ENCODE measurements around the gene ERBB4. TPM values are rescaled to one million over a fixed set of nuclear protein-coding genes. Genes with fewer than 3 reads are reported as not detected.
"Not testable (repeated sequence)": the region's sequence is repeated elsewhere in the genome, so short reads cannot be mapped to it uniquely, and the experiment has no call there.

ERBB4 gene
- polyA plus RNA-seq, 1 donor from 2014 or later: not detected

- no peaks in the 10 kb centered on the region for H3K36me3 Mint-ChIP-seq
- H3K4me1 Mint-ChIP-seq: no peaks in the 10 kb centered on the region
- H3K4me3 Mint-ChIP-seq: no peak overlapping the region
- H3K27me3 Mint-ChIP-seq: no peaks in the 10 kb centered on the region
- H3K9me3 Mint-ChIP-seq: peaks cover 0 to 10% (median 1%) of the 10 kb centered on the region in 3 donors
- no peak overlapping the region for H3K27ac Mint-ChIP-seq
Measured at GRCh38 chr2:212237350-212238095, 301.1 kb downstream of the ERBB4 start.

GRCh38 chr2:212228743-212229171 is 309.8 kb downstream of the ERBB4 start:
- peaks cover 0 to 2% (median 0%) of the 10 kb centered on the region in 3 donors for H3K9me3 Mint-ChIP-seq
- no peak overlapping the region for H3K4me3 Mint-ChIP-seq
- H3K4me1 Mint-ChIP-seq: no peaks in the 10 kb centered on the region
- H3K27ac Mint-ChIP-seq: no peak overlapping the region
- H3K27me3 Mint-ChIP-seq: no peaks in the 10 kb centered on the region
- H3K36me3 Mint-ChIP-seq: no peaks in the 10 kb centered on the region

- Mint-ChIP-seq H3K36me3 (no peaks in the 10 kb centered on the region), H3K27ac (no peak overlapping the region), H3K4me1 (no peaks in the 10 kb centered on the region), H3K4me3 (no peak overlapping the region), H3K9me3 (peaks cover 0 to 2% (median 0%) of the 10 kb centered on the region in 3 donors), H3K27me3 (no peaks in the 10 kb centered on the region)
Measured at GRCh38 chr2:212227755-212228154, 310.8 kb downstream of the ERBB4 start.

- Mint-ChIP-seq H3K27ac (no peak overlapping the region), H3K4me1 (no peaks in the 10 kb centered on the region), H3K36me3 (no peaks in the 10 kb centered on the region), H3K4me3 (no peak overlapping the region), H3K9me3 (peaks cover 0 to 2% (median 0%) of the 10 kb centered on the region in 3 donors), H3K27me3 (no peaks in the 10 kb centered on the region)
Measured at GRCh38 chr2:212226114-212226513, 312.5 kb downstream of the ERBB4 start.

GRCh38 chr2:212223696-212224095 is 314.9 kb downstream of the ERBB4 start:
- Mint-ChIP-seq H3K36me3 (no peaks in the 10 kb centered on the region), H3K4me3 (no peak overlapping the region), H3K4me1 (no peaks in the 10 kb centered on the region), H3K27me3 (no peaks in the 10 kb centered on the region), H3K9me3 (no peaks in the 10 kb centered on the region), H3K27ac (no peak overlapping the region)

GRCh38 chr2:212213191-212213590 is 325.4 kb downstream of the ERBB4 start:
- peak overlapping the region in 1 of 3 donors; percentile 32 for H3K27ac Mint-ChIP-seq
- no peaks in the 10 kb centered on the region for H3K27me3 Mint-ChIP-seq
- H3K4me1 Mint-ChIP-seq: no peaks in the 10 kb centered on the region
- no peak overlapping the region for H3K4me3 Mint-ChIP-seq
- no peaks in the 10 kb centered on the region for H3K9me3 Mint-ChIP-seq
- H3K36me3 Mint-ChIP-seq: no peaks in the 10 kb centered on the region

GRCh38 chr2:212208467-212208866 is 330.1 kb downstream of the ERBB4 start:
- Mint-ChIP-seq H3K4me3 (no peak overlapping the region), H3K4me1 (no peaks in the 10 kb centered on the region), H3K36me3 (no peaks in the 10 kb centered on the region), H3K9me3 (no peaks in the 10 kb centered on the region), H3K27ac (no peak overlapping the region), H3K27me3 (no peaks in the 10 kb centered on the region)

- Mint-ChIP-seq H3K36me3 (no peaks in the 10 kb centered on the region), H3K27me3 (no peaks in the 10 kb centered on the region), H3K27ac (no peak overlapping the region), H3K4me1 (no peaks in the 10 kb centered on the region), H3K9me3 (no peaks in the 10 kb centered on the region), H3K4me3 (no peak overlapping the region)
Measured at GRCh38 chr2:212197776-212198175, 340.8 kb downstream of the ERBB4 start.

- Mint-ChIP-seq H3K4me3 (no peak overlapping the region), H3K9me3 (no peaks in the 10 kb centered on the region), H3K36me3 (no peaks in the 10 kb centered on the region), H3K4me1 (no peaks in the 10 kb centered on the region), H3K27me3 (no peaks in the 10 kb centered on the region), H3K27ac (no peak overlapping the region)
Measured at GRCh38 chr2:212195626-212196025, 343.0 kb downstream of the ERBB4 start.

GRCh38 chr2:212194396-212194795 is 344.2 kb downstream of the ERBB4 start:
- Mint-ChIP-seq H3K9me3 (no peaks in the 10 kb centered on the region), H3K36me3 (no peaks in the 10 kb centered on the region), H3K4me3 (no peak overlapping the region), H3K27me3 (no peaks in the 10 kb centered on the region), H3K27ac (no peak overlapping the region), H3K4me1 (no peaks in the 10 kb centered on the region)

GRCh38 chr2:212193803-212194202 is 344.8 kb downstream of the ERBB4 start:
- Mint-ChIP-seq H3K4me3 (no peak overlapping the region), H3K27me3 (no peaks in the 10 kb centered on the region), H3K27ac (no peak overlapping the region), H3K4me1 (no peaks in the 10 kb centered on the region), H3K9me3 (no peaks in the 10 kb centered on the region), H3K36me3 (no peaks in the 10 kb centered on the region)

- Mint-ChIP-seq H3K27me3 (no peaks in the 10 kb centered on the region), H3K27ac (no peak overlapping the region), H3K4me3 (no peak overlapping the region), H3K9me3 (no peaks in the 10 kb centered on the region), H3K36me3 (no peaks in the 10 kb centered on the region), H3K4me1 (no peaks in the 10 kb centered on the region)
Measured at GRCh38 chr2:212193056-212193455, 345.5 kb downstream of the ERBB4 start.

GRCh38 chr2:212191438-212191837 is 347.2 kb downstream of the ERBB4 start:
- not testable (repeated sequence) for H3K9me3 Mint-ChIP-seq, H3K4me3 Mint-ChIP-seq, H3K4me1 Mint-ChIP-seq, H3K27ac Mint-ChIP-seq, H3K27me3 Mint-ChIP-seq, H3K36me3 Mint-ChIP-seq

- Mint-ChIP-seq H3K9me3 (peaks cover 0 to 4% (median 0%) of the 10 kb centered on the region in 3 donors), H3K27ac (no peak overlapping the region), H3K4me3 (no peak overlapping the region), H3K27me3 (no peaks in the 10 kb centered on the region), H3K4me1 (no peaks in the 10 kb centered on the region), H3K36me3 (no peaks in the 10 kb centered on the region)
Measured at GRCh38 chr2:212186166-212186565, 352.4 kb downstream of the ERBB4 start.

GRCh38 chr2:212181646-212182045 is 357.0 kb downstream of the ERBB4 start:
- Mint-ChIP-seq H3K27me3 (no peaks in the 10 kb centered on the region), H3K4me3 (no peak overlapping the region)

GRCh38 chr2:212180408-212181083 is 358.1 kb downstream of the ERBB4 start:
- no peaks in the 10 kb centered on the region for H3K27me3 Mint-ChIP-seq
- no peaks in the 10 kb centered on the region for H3K36me3 Mint-ChIP-seq
- no peak overlapping the region for H3K27ac Mint-ChIP-seq
- no peaks in the 10 kb centered on the region for H3K4me1 Mint-ChIP-seq
- no peak overlapping the region for H3K4me3 Mint-ChIP-seq
- peaks cover 2 to 4% (median 4%) of the 10 kb centered on the region in 3 donors for H3K9me3 Mint-ChIP-seq

More at GRCh38 chr2:212181646-212182045, 357.0 kb downstream of the ERBB4 start:
- no peaks in the 10 kb centered on the region for H3K4me1 Mint-ChIP-seq
- H3K9me3 Mint-ChIP-seq: peaks cover 2 to 4% (median 4%) of the 10 kb centered on the region in 3 donors
- H3K36me3 Mint-ChIP-seq: no peaks in the 10 kb centered on the region
- H3K27ac Mint-ChIP-seq: no peak overlapping the region

Data from IgD-negative memory B cell (primary cell).